Endodermal cell (in vitro differentiated cells): ENCODE results near the gene GIGYF1. TPM values are rescaled to one million over a fixed set of nuclear protein-coding genes. Genes with fewer than 3 reads are reported as not detected.

ENCODE experiments used
- DNase-seq: peaks from one replicate; pipeline ENCODE4 v3.0.0-alpha.2; 2017
- H3K27ac ChIP-seq: 2 replicates; pipeline ENCODE4 v1.5.1; 2013; ENCODE audit warnings: mild to moderate bottlenecking, low read depth, low read length, moderate library complexity
- H3K27me3 ChIP-seq: 2 replicates; pipeline ENCODE4 v1.6.1; 2013; ENCODE audit warnings: mild to moderate bottlenecking, low read length, moderate library complexity; ENCODE audit not compliant: insufficient read depth, control insufficient read depth, poor library complexity, severe bottlenecking
- H3K36me3 ChIP-seq: 2 replicates; pipeline ENCODE4 v1.7.0; 2013; ENCODE audit warnings: mild to moderate bottlenecking, low read length, moderate library complexity; ENCODE audit not compliant: control insufficient read depth, insufficient read depth
- H3K4me1 ChIP-seq: one replicate; pipeline ENCODE4 v1.7.0; 2013; ENCODE audit warnings: low read length; ENCODE audit not compliant: control insufficient read depth, insufficient read depth
- H3K4me3 ChIP-seq: 2 replicates; pipeline ENCODE4 v1.5.1; 2013; ENCODE audit warnings: mild to moderate bottlenecking, low read length, moderate library complexity
- H3K9ac ChIP-seq: 2 replicates; pipeline ENCODE4 v1.6.1; 2013; ENCODE audit warnings: mild to moderate bottlenecking, low read length, moderate library complexity; ENCODE audit not compliant: poor library complexity, severe bottlenecking; ENCODE audit errors: extremely low read depth
- H3K9me3 ChIP-seq: 2 replicates; pipeline ENCODE4 v1.6.1; 2013; ENCODE audit warnings: mild to moderate bottlenecking, low read length, moderate library complexity; ENCODE audit not compliant: control insufficient read depth
- H3K27ac Mint-ChIP-seq: 2 replicates; pipeline ENCODE4 v1.8.0; 2020; ENCODE audit warnings: mixed read lengths
- H3K27me3 Mint-ChIP-seq: 2 replicates; pipeline ENCODE4 v1.8.0; 2021; ENCODE audit warnings: mild to moderate bottlenecking, mixed read lengths; ENCODE audit not compliant: insufficient read depth
- H3K36me3 Mint-ChIP-seq: 2 replicates; pipeline ENCODE4 v1.8.0; 2020; ENCODE audit warnings: low read depth, mixed read lengths
- H3K4me1 Mint-ChIP-seq: 2 replicates; pipeline ENCODE4 v1.8.0; 2020; ENCODE audit warnings: mixed read lengths
- H3K4me3 Mint-ChIP-seq: 2 replicates; pipeline ENCODE4 v1.8.0; 2020; ENCODE audit warnings: mild to moderate bottlenecking, moderate library complexity, mixed read lengths
- H3K9me3 Mint-ChIP-seq: 2 replicates; pipeline ENCODE4 v1.8.0; 2020; ENCODE audit warnings: mild to moderate bottlenecking, mixed read lengths
- WGBS, 2 experiments: methylation state at CpG; one replicate each; pipeline versions ENCODE4 v1.1.5 to v1.1.7; 2013; ENCODE audit warnings: missing lambda C conversion rate in 2 of 2, mixed read lengths in 1 of 2; ENCODE audit not compliant: insufficient coverage in 1 of 2, insufficient read length in 1 of 2; 5-methylcytosine and 5-hydroxymethylcytosine counted together
- total RNA-seq, 2 donors: library from RNA; stranded (reverse); fragmentation: NEBNext Ultra II Directional in 1 of 2; extraction: Animal tissue kit (Norgen Biotek cat#: 25700) in 1 of 2; gene quantifications; 2 replicates in 1 of 2; 3 replicates in 1 of 2; pipeline ENCODE4 v1.2.1, GENCODE V29; 2021
- TF ChIP-seq, protein P1 (sequence below): fragments of 200-600 bp; sonication (generic); conservative IDR thresholded peaks from 2 replicates; pipeline ENCODE4 v1.5.0; 2021; ENCODE audit warnings: antibody characterized with exemption, mild to moderate bottlenecking

GIGYF1 gene
- total RNA-seq, 2 donors from 2014 or later: 90.0 to 101 TPM

- TF ChIP-seq, protein P1, sequence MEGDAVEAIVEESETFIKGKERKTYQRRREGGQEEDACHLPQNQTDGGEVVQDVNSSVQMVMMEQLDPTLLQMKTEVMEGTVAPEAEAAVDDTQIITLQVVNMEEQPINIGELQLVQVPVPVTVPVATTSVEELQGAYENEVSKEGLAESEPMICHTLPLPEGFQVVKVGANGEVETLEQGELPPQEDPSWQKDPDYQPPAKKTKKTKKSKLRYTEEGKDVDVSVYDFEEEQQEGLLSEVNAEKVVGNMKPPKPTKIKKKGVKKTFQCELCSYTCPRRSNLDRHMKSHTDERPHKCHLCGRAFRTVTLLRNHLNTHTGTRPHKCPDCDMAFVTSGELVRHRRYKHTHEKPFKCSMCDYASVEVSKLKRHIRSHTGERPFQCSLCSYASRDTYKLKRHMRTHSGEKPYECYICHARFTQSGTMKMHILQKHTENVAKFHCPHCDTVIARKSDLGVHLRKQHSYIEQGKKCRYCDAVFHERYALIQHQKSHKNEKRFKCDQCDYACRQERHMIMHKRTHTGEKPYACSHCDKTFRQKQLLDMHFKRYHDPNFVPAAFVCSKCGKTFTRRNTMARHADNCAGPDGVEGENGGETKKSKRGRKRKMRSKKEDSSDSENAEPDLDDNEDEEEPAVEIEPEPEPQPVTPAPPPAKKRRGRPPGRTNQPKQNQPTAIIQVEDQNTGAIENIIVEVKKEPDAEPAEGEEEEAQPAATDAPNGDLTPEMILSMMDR: no peak
- peaks cover 11% of the 10 kb centered on the region for H3K9me3 ChIP-seq
- 80 to 90% methylated on average over 4 to 8 of the region's 8 CpGs for WGBS, 2 experiments
- H3K4me1 ChIP-seq: no peaks in the 10 kb centered on the region
- Mint-ChIP-seq H3K27me3 (peaks cover 34% of the 10 kb centered on the region), H3K4me1 (no peaks in the 10 kb centered on the region), H3K27ac (no peak overlapping the region), H3K36me3 (peaks cover 5% of the 10 kb centered on the region), H3K9me3 (peaks cover 26% of the 10 kb centered on the region), H3K4me3 (no peak overlapping the region)
- no peak overlapping the region for H3K4me3 ChIP-seq
- H3K27me3 ChIP-seq: peaks cover 6% of the 10 kb centered on the region
- H3K36me3 ChIP-seq: no peaks in the 10 kb centered on the region
- H3K27ac ChIP-seq: no peak overlapping the region
- H3K9ac ChIP-seq: no peak overlapping the region
- DNase-seq: no peak
Measured at GRCh38 chr7:100714725-100715124, 20.7 kb upstream of the GIGYF1 start.

GRCh38 chr7:100711369-100711768 lies 17.3 kb upstream of the GIGYF1 start:
- Mint-ChIP-seq H3K27me3 (peaks cover 4% of the 10 kb centered on the region), H3K4me1 (peaks cover 10% of the 10 kb centered on the region), H3K9me3 (no peaks in the 10 kb centered on the region), H3K4me3 (no peak overlapping the region), H3K36me3 (peaks cover 16% of the 10 kb centered on the region), H3K27ac (peak overlapping the region; percentile 66)
- Histone ChIP-seq H3K27me3 (no peaks in the 10 kb centered on the region), H3K4me1 (no peaks in the 10 kb centered on the region), H3K27ac (no peak overlapping the region), H3K4me3 (no peak overlapping the region), H3K9me3 (no peaks in the 10 kb centered on the region), H3K9ac (no peak overlapping the region), H3K36me3 (peaks cover 13% of the 10 kb centered on the region)
- no peak for DNase-seq
- WGBS, 2 experiments: 93% methylated on average over 3 to 11 of the region's 11 CpGs
- TF ChIP-seq, protein P1: no peak

DNA sequence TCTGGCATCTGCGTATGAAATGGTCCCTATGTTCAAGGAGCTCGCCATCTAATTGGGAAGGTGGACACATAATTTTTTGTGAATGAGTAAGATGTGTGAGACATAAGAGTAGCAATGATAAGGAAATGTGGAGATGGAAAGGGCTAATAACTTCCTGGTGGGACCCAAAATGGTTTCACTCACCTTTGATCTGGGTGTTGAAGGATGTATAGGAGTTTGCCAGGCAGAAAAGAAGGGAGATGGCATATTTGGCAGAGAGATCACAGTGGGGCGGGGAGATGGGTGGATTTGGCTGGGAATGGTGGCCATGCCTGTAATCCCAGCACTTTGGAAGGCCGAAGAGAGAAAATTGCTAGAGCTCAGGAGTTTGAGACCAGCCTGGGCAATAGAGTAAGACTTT lies 16.4 kb upstream of the GIGYF1 start:
- H3K27me3 ChIP-seq: no peaks in the 10 kb centered on the region
- 91 to 95% methylated on average over 2 to 4 of the region's 4 CpGs for WGBS, 2 experiments
- no peak for DNase-seq
- no peak overlapping the region for H3K27ac ChIP-seq
- H3K4me1 Mint-ChIP-seq: peaks cover 10% of the 10 kb centered on the region
- no peak overlapping the region for H3K4me3 ChIP-seq
- H3K9me3 Mint-ChIP-seq: no peaks in the 10 kb centered on the region
- TF ChIP-seq, protein P1: no peak
- no peak overlapping the region for H3K4me3 Mint-ChIP-seq
- H3K9me3 ChIP-seq: no peaks in the 10 kb centered on the region
- H3K36me3 ChIP-seq: peaks cover 13% of the 10 kb centered on the region
- H3K27me3 Mint-ChIP-seq: peaks cover 2% of the 10 kb centered on the region
- H3K4me1 ChIP-seq: no peaks in the 10 kb centered on the region
- peaks cover 16% of the 10 kb centered on the region for H3K36me3 Mint-ChIP-seq
- no peak overlapping the region for H3K27ac Mint-ChIP-seq
- no peak overlapping the region for H3K9ac ChIP-seq
